B cell (primary cell): ENCODE data around the gene CSMD2. TPM values are rescaled to one million over a fixed set of nuclear protein-coding genes. Genes with fewer than 3 reads are reported as not detected.

Source experiments
- ATAC-seq: fragments of 200-7000 bp; cut with Tn5 transposase; one replicate; pipeline ENCODE4 v1.10.0; 2021; ENCODE audit warnings: low read depth, mild to moderate bottlenecking, moderate number of reproducible peaks, moderate library complexity
- CTCF ChIA-PET: fragments of 350-600 bp; sonication (Branson Sonifier 250); formaldehyde crosslinking; loops from one replicate; lab custom pipeline; 2021; ENCODE audit warnings: antibody characterized with exemption, inconsistent platforms; lab: Charles Lee
- POLR2A ChIA-PET: fragments of 350-600 bp; sonication (Branson Sonifier 250); formaldehyde crosslinking; loops from one replicate; lab custom pipeline; 2021; ENCODE audit warnings: antibody characterized with exemption; lab: Charles Lee
- DNase-seq: peaks from one replicate; pipeline ENCODE4 v3.0.0; 2013
- H2AFZ ChIP-seq: 2 replicates; pipeline ENCODE4 v1.6.1; 2012; ENCODE audit warnings: mild to moderate bottlenecking, low read depth, low read length; ENCODE audit not compliant: insufficient read depth, poor library complexity, severe bottlenecking
- H3K27ac ChIP-seq, 2 donors: 1 replicate in 1 of 2; 2 replicates in 1 of 2; pipeline ENCODE4 v1.5.1; 2012 to 2013; ENCODE audit warnings: low read length in 2 of 2, mild to moderate bottlenecking in 2 of 2, moderate library complexity in 1 of 2
- H3K27me3 ChIP-seq, 4 experiments: fragments of 200-600 bp in 1 of 4; sonication (generic) in 1 of 4; replicated peaks in 1 of 4; 1 replicate in 2 of 4; 2 replicates in 2 of 4; pipeline versions ENCODE4 v1.6.1 to v1.7.0; 2013 to 2016; ENCODE audit warnings: low read length in 3 of 4, mild to moderate bottlenecking in 2 of 4, mixed read lengths in 1 of 4, moderate library complexity in 1 of 4; ENCODE audit not compliant: insufficient read depth in 4 of 4, control insufficient read depth in 3 of 4; ENCODE audit errors: control extremely low read depth in 1 of 4
- H3K36me3 ChIP-seq, 2 experiments: replicated peaks in 1 of 2; 1 replicate in 1 of 2; 2 replicates in 1 of 2; pipeline versions ENCODE4 v1.6.1 to v1.7.1; 2013; ENCODE audit warnings: low read length in 1 of 2; ENCODE audit not compliant: insufficient read depth in 2 of 2, control insufficient read depth in 1 of 2; ENCODE audit errors: control extremely low read depth in 1 of 2, extremely low read depth in 1 of 2
- H3K4me1 ChIP-seq, 2 donors: fragments of 200-600 bp in 1 of 2; sonication (generic) in 1 of 2; 1 replicate in 1 of 2; 2 replicates in 1 of 2; pipeline versions ENCODE4 v1.5.1 to v1.6.1; 2013 to 2017; ENCODE audit warnings: low read length in 2 of 2; ENCODE audit not compliant: control insufficient read depth in 2 of 2, insufficient read depth in 2 of 2
- H3K4me2 ChIP-seq: replicated peaks from 2 replicates; pipeline ENCODE3; 2012; ENCODE audit warnings: mild to moderate bottlenecking, low read depth, low read length; ENCODE audit not compliant: poor library complexity, severe bottlenecking
- H3K4me3 ChIP-seq, 5 experiments: fragments of 200-600 bp in 1 of 5; sonication (generic) in 1 of 5; 1 replicate in 3 of 5; 2 replicates in 2 of 5; pipeline versions ENCODE4 v1.5.1 to v1.7.0; 2011 to 2016; ENCODE audit warnings: low read length in 4 of 5, mild to moderate bottlenecking in 4 of 5, low read depth in 2 of 5, control low read depth in 1 of 5, moderate library complexity in 1 of 5; ENCODE audit not compliant: insufficient read depth in 1 of 5; ENCODE audit errors: control extremely low read depth in 1 of 5, extremely low read depth in 1 of 5
- H3K79me2 ChIP-seq: fragments of 200-600 bp; sonication (generic); one replicate; pipeline ENCODE4 v1.6.0; 2016; ENCODE audit warnings: low read length; ENCODE audit not compliant: control insufficient read depth, insufficient read depth
- H3K9ac ChIP-seq: fragments of 200-600 bp; sonication (generic); 2 replicates; pipeline ENCODE4 v1.6.1; 2017; ENCODE audit warnings: mild to moderate bottlenecking, low read length, moderate library complexity
- H3K9me3 ChIP-seq, 3 donors: one replicate each; pipeline versions ENCODE4 v1.6.1 to v1.7.1; 2013; ENCODE audit warnings: low read length in 2 of 3; ENCODE audit not compliant: control insufficient read depth in 2 of 3, insufficient read depth in 1 of 3; ENCODE audit errors: control extremely low read depth in 1 of 3
- H4K20me1 ChIP-seq: 2 replicates; pipeline ENCODE4 v1.6.0; 2012; ENCODE audit warnings: mild to moderate bottlenecking, low read length; ENCODE audit not compliant: insufficient read depth, control insufficient read depth, poor library complexity, severe bottlenecking
- H3K27ac Mint-ChIP-seq: one replicate; pipeline ENCODE4 v1.8.0; 2021; ENCODE audit warnings: mixed read lengths
- H3K27me3 Mint-ChIP-seq: one replicate; pipeline ENCODE4 v1.8.0; 2021; ENCODE audit warnings: mixed read lengths
- H3K4me1 Mint-ChIP-seq: one replicate; pipeline ENCODE4 v1.8.0; 2021; ENCODE audit warnings: mixed read lengths
- H3K4me3 Mint-ChIP-seq: one replicate; pipeline ENCODE4 v1.8.0; 2021; ENCODE audit warnings: mixed read lengths
- H3K9me3 Mint-ChIP-seq: one replicate; pipeline ENCODE4 v1.8.0; 2022; ENCODE audit warnings: mixed read lengths; ENCODE audit not compliant: insufficient read depth
- EZH2 ChIP-seq: IDR thresholded peaks from 2 replicates; pipeline ENCODE4 v1.6.1; 2012; ENCODE audit warnings: borderline replicate concordance, low read depth, mild to moderate bottlenecking, moderate library complexity, low read length; ENCODE audit not compliant: insufficient read depth, poor library complexity, severe bottlenecking
- WGBS: methylation state at CpG from one replicate; pipeline ENCODE4 v1.1.5; 2013; ENCODE audit warnings: missing lambda C conversion rate; ENCODE audit not compliant: insufficient coverage; 5-methylcytosine and 5-hydroxymethylcytosine counted together
- intact Hi-C: fragments of 100-400 bp; cut with micrococcal nuclease; formaldehyde crosslinking; loops from one replicate; pipeline ENCODE4 v1.10.0; 2022
- polyA plus RNA-seq: library from polyadenylated mRNA; depleted of rRNA; stranded (reverse); fragments of >200 nt; gene quantifications from 2 replicates; pipeline ENCODE4 v1.2.3, GENCODE V29; 2012
- total RNA-seq, 2 donors: library from RNA; stranded (reverse); fragments of 120-200 nt in 1 of 2; gene quantifications; 1 replicate in 1 of 2; 2 replicates in 1 of 2; pipeline versions ENCODE4 v1.2.3 to v1.2.4, GENCODE V29; 2013 to 2022
- TF ChIP-seq, protein P1 (sequence below): fragments of 200-600 bp; IDR thresholded peaks from one replicate; pipeline ENCODE4 v1.8.0; 2022; ENCODE audit warnings: antibody characterized with exemption, mild to moderate bottlenecking

The CSMD2 gene
- total and polyA plus RNA-seq, 2 donors (not counting 1 experiment from before 2014, with no cell fraction given), result not detected

DNA sequence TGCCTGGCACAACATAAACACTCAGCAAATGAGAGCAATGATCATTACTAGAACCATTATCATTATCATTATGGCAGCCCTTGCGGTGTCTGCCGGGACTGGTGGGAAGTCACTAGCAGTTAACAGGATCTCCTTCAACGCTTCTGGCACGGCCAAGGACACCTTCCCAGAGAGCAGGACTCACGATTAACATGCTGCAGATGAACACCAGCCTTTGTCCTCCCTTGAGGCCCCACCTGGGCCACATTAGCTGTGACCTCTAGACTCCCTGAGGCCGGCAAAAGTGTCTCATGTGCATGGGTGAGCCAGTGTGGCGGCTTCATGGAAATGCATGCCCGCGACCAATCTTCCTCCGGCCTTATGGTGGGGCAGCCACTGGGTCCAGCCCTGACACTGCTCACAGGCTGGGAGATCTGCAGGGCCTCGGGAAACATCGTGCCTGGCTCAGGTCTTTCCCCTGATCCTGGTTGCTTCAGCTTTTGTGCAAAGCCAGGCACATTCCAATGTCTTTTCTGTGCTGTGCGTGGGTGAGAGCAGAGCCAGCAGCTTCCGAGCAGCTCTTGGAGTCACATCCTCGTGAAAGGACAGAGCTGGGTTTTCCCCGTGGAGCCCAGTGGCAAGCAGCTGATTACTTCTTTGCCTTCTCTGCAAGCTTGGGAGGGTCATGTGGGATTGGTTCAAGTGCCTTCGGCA lies 193.9 kb downstream of the CSMD2 start:
- H3K4me1 Mint-ChIP-seq, result no peaks in the 10 kb centered on the region
- ChIA-PET POLR2A (no interaction called here), CTCF (no interaction called here)

DNA sequence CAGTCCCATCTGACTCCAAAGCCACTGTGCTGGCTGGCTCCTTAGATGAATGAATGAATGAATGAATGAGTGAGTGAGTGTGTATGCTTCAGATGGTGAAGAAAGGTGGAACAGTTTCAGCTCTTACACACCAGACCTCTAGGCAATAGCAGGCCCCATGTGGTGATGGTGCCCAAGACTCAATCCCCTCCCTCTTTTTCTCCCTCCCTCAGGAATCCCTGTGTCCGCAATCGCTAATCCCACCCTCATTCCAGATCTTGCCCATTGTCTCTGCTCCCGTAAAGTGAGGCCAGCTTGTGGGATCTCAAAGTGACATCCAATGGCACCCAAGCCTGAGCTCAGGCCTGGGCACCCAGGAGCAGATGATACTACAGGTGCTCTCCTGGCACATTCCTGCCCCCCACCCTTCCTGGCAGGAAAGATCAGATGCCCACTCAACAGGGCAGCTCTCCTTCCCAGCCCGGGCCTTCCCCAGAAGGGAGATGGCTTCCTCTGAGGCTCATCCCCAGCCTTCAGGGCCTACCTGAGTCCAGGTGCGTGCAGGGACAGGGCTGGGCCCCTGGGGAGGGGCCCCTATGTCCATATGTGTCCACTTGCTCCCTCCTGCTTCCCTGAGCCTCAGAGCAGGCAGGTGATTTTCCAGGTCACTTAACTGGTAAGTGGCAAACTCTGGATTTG lies 194.7 kb downstream of the CSMD2 start:
- WGBS, result 85% methylated on average over 5 of the region's 5 CpGs
- POLR2A ChIA-PET, result no interaction called here
- Mint-ChIP-seq H3K4me3 (no peak overlapping the region), H3K27me3 (no peaks in the 10 kb centered on the region), H3K9me3 (no peaks in the 10 kb centered on the region), H3K27ac (no peak overlapping the region), H3K4me1 (no peaks in the 10 kb centered on the region)
- H3K27me3 ChIP-seq, result no peaks in the 10 kb centered on the region
- CTCF ChIA-PET, result no interaction called here
- no peaks in the 10 kb centered on the region for H3K36me3 ChIP-seq
- H3K4me1 ChIP-seq, result no peaks in the 10 kb centered on the region
- H4K20me1 ChIP-seq, result no peaks in the 10 kb centered on the region
- no peak overlapping the region for H3K4me3 ChIP-seq
- H3K9ac ChIP-seq, result no peak overlapping the region
- intact Hi-C loops, result no loop called here
- no peak overlapping the region for H2AFZ ChIP-seq
- no peak for DNase-seq
- ATAC-seq, result no peak
- no peak for TF ChIP-seq EZH2
- TF ChIP-seq, protein P1, sequence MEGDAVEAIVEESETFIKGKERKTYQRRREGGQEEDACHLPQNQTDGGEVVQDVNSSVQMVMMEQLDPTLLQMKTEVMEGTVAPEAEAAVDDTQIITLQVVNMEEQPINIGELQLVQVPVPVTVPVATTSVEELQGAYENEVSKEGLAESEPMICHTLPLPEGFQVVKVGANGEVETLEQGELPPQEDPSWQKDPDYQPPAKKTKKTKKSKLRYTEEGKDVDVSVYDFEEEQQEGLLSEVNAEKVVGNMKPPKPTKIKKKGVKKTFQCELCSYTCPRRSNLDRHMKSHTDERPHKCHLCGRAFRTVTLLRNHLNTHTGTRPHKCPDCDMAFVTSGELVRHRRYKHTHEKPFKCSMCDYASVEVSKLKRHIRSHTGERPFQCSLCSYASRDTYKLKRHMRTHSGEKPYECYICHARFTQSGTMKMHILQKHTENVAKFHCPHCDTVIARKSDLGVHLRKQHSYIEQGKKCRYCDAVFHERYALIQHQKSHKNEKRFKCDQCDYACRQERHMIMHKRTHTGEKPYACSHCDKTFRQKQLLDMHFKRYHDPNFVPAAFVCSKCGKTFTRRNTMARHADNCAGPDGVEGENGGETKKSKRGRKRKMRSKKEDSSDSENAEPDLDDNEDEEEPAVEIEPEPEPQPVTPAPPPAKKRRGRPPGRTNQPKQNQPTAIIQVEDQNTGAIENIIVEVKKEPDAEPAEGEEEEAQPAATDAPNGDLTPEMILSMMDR, result no peak
- no peaks in the 10 kb centered on the region for H3K9me3 ChIP-seq
- H3K27ac ChIP-seq, result no peak overlapping the region
- H3K4me2 ChIP-seq, result no peak overlapping the region
- no peaks in the 10 kb centered on the region for H3K79me2 ChIP-seq

More for the DNA sequence above, 193.9 kb downstream of the CSMD2 start:
- Histone ChIP-seq H4K20me1 (no peaks in the 10 kb centered on the region), H3K9ac (no peak overlapping the region), H2AFZ (no peak overlapping the region), H3K79me2 (no peaks in the 10 kb centered on the region), H3K27ac (no peak overlapping the region), H3K4me2 (no peak overlapping the region), H3K9me3 (no peaks in the 10 kb centered on the region), H3K4me1 (no peaks in the 10 kb centered on the region), H3K4me3 (no peak overlapping the region), H3K36me3 (no peaks in the 10 kb centered on the region), H3K27me3 (no peaks in the 10 kb centered on the region)
- DNase-seq (no peak), ATAC-seq (no peak)
- no peaks in the 10 kb centered on the region for H3K27me3 Mint-ChIP-seq
- intact Hi-C loops, result no loop called here
- H3K4me3 Mint-ChIP-seq, result no peak overlapping the region
- WGBS, result 81% methylated on average over 16 of the region's 17 CpGs
- H3K9me3 Mint-ChIP-seq, result no peaks in the 10 kb centered on the region
- TF ChIP-seq, protein P1, result no peak
- TF ChIP-seq EZH2, result no peak
- H3K27ac Mint-ChIP-seq, result no peak overlapping the region
